Gastroesophageal sphincter (tissue), 4 donors: Measurements from ENCODE around the gene SLA2. TPM values are rescaled to one million over a fixed set of nuclear protein-coding genes. Genes with fewer than 3 reads are reported as not detected.

ENCODE experiments used
- ATAC-seq: fragments of 150-250 bp; one replicate; pipeline ENCODE4 v1.9.1; 2016; ENCODE audit warnings: mild to moderate bottlenecking, moderate library complexity
- H3K27ac ChIP-seq, 4 donors: fragments of 200-600 bp; sonication (generic) in 3 of 4; 1 replicate in 3 of 4; 2 replicates in 1 of 4; pipeline ENCODE4 v1.5.1; 2016 to 2019
- H3K27me3 ChIP-seq: fragments of 200-600 bp; sonication (generic); one replicate; pipeline ENCODE4 v1.5.1; 2019
- H3K36me3 ChIP-seq, 2 donors: fragments of 200-600 bp; sonication (generic); one replicate each; pipeline ENCODE4 v1.5.1; 2019; ENCODE audit warnings: control low read depth in 1 of 2
- H3K4me1 ChIP-seq, 3 donors: fragments of 200-600 bp; sonication (generic); 1 replicate in 2 of 3; 2 replicates in 1 of 3; pipeline ENCODE4 v1.5.1; 2016 to 2019; ENCODE audit warnings: control low read depth in 2 of 3
- H3K4me3 ChIP-seq, 2 donors: fragments of 200-600 bp; sonication (generic); one replicate each; pipeline ENCODE4 v1.5.1; 2019; ENCODE audit warnings: mild to moderate bottlenecking in 1 of 2, moderate library complexity in 1 of 2
- H3K9me3 ChIP-seq, 3 donors: fragments of 200-600 bp; sonication (generic); one replicate each; pipeline ENCODE4 v1.5.1; 2017 to 2019; ENCODE audit warnings: control low read depth in 2 of 3
- CTCF ChIP-seq, 4 experiments: fragments of 200-600 bp in 2 of 4; fragments of 450-650 bp in 2 of 4; sonication (generic) in 1 of 4; IDR thresholded peaks; one replicate each; pipeline ENCODE4 v1.5.1; 2017 to 2019; ENCODE audit warnings: antibody characterized with exemption in 4 of 4, mild to moderate bottlenecking in 2 of 4, moderate library complexity in 2 of 4
- EP300 ChIP-seq: sonication (generic); formaldehyde crosslinking; IDR thresholded peaks from one replicate; pipeline ENCODE4 v1.6.1; 2017; ENCODE audit warnings: antibody characterized with exemption, mild to moderate bottlenecking
- POLR2A ChIP-seq, 2 donors: fragments of 450-650 bp; IDR thresholded peaks; one replicate each; pipeline ENCODE4 v1.6.1; 2017; ENCODE audit warnings: antibody characterized with exemption in 2 of 2, mild to moderate bottlenecking in 2 of 2, moderate library complexity in 1 of 2
- POLR2AphosphoS5 ChIP-seq: sonication (generic); formaldehyde crosslinking; IDR thresholded peaks from one replicate; pipeline ENCODE4 v1.6.1; 2017; ENCODE audit warnings: antibody characterized with exemption
- WGBS, 2 donors: methylation state at CpG; one replicate each; pipeline ENCODE4 v1.1.5; 2018; ENCODE audit warnings: low coverage in 1 of 2; 5-methylcytosine and 5-hydroxymethylcytosine counted together
- total RNA-seq, 4 donors: library from RNA; depleted of rRNA; stranded (reverse); fragments of >200 nt; gene quantifications; one replicate each; pipeline ENCODE4 v1.1.0, GENCODE V29; 2016

Gene SLA2
- total RNA-seq, 4 donors from 2014 or later: 0.13 TPM; not detected in 3

GRCh38 chr20:36601540-36601939 lies 44.5 kb downstream of the SLA2 start:
- Histone ChIP-seq H3K4me3 (no peak overlapping the region), H3K9me3 (no peaks in the 10 kb centered on the region), H3K4me1 (peaks cover 0 to 14% (median 0%) of the 10 kb centered on the region in 3 donors), H3K36me3 (no peaks in the 10 kb centered on the region), H3K27me3 (no peaks in the 10 kb centered on the region), H3K27ac (no peak overlapping the region)
- no peak for TF ChIP-seq POLR2AphosphoS5
- TF ChIP-seq EP300: no peak
- TF ChIP-seq CTCF (IDR thresholded peaks at IDR 0.05): no peak
- TF ChIP-seq POLR2A (IDR thresholded peaks at IDR 0.05): no peak
- ATAC-seq: no peak
- 21 to 60% methylated on average over 1 of the region's 1 CpG for WGBS, 2 donors

- TF ChIP-seq POLR2AphosphoS5: no peak
- no peak for TF ChIP-seq CTCF (IDR thresholded peaks at IDR 0.05)
- no peak for TF ChIP-seq POLR2A (IDR thresholded peaks at IDR 0.05)
- no peak for TF ChIP-seq EP300
- Histone ChIP-seq H3K4me1 (peaks cover 0 to 5% (median 0%) of the 10 kb centered on the region in 3 donors), H3K27me3 (no peaks in the 10 kb centered on the region), H3K4me3 (no peak overlapping the region), H3K27ac (no peak overlapping the region), H3K9me3 (no peaks in the 10 kb centered on the region), H3K36me3 (no peaks in the 10 kb centered on the region)
- WGBS, 2 donors: 42 to 49% methylated on average over 3 to 5 of the region's 5 CpGs
- no peak for ATAC-seq
Observed at GRCh38 chr20:36599912-36600345, 46.1 kb downstream of the SLA2 start.

- Histone ChIP-seq H3K36me3 (peaks cover 0 to 42% of the 10 kb centered on the region in 2 donors), H3K4me1 (peaks cover 0 to 8% (median 0%) of the 10 kb centered on the region in 3 donors), H3K27me3 (no peaks in the 10 kb centered on the region), H3K4me3 (no peak overlapping the region), H3K9me3 (no peaks in the 10 kb centered on the region), H3K27ac (no peak overlapping the region)
- WGBS, 2 donors: 100% methylated on average over 1 of the region's 5 CpGs; no CpG with 5 or more reads in 1 of the 2 donors
- ATAC-seq: no peak
- TF ChIP-seq CTCF (IDR thresholded peaks at IDR 0.05) (no peak), POLR2AphosphoS5 (no peak), EP300 (no peak), POLR2A (IDR thresholded peaks at IDR 0.05) (no peak)
Observed at GRCh38 chr20:36593347-36593929, 52.6 kb downstream of the SLA2 start.

GRCh38 chr20:36591854-36592641 lies 53.9 kb downstream of the SLA2 start:
- Histone ChIP-seq H3K4me3 (no peak overlapping the region), H3K27ac (no peak overlapping the region), H3K9me3 (no peaks in the 10 kb centered on the region), H3K36me3 (peaks cover 0 to 50% of the 10 kb centered on the region in 2 donors), H3K27me3 (no peaks in the 10 kb centered on the region), H3K4me1 (peaks cover 0 to 8% (median 0%) of the 10 kb centered on the region in 3 donors)
- no peak for ATAC-seq
- 72 to 75% methylated on average over 8 to 9 of the region's 9 CpGs for WGBS, 2 donors
- TF ChIP-seq POLR2A (IDR thresholded peaks at IDR 0.05): no peak
- TF ChIP-seq CTCF (IDR thresholded peaks at IDR 0.05): peak in 2 of 4 experiments; percentile 40 to 57
